Activated T-cell treated with anti-CD3 and anti-CD28 coated beads for 4 hours (primary cell): ENCODE results near the gene RSKR.
"Not testable (repeated sequence)": the region's sequence is repeated elsewhere in the genome, so short reads cannot be mapped to it uniquely, and the experiment has no call there.

Source experiments
- DNase-seq: peaks from one replicate; pipeline ENCODE4 v3.0.0-alpha.2; 2020

The RSKR gene

DNA sequence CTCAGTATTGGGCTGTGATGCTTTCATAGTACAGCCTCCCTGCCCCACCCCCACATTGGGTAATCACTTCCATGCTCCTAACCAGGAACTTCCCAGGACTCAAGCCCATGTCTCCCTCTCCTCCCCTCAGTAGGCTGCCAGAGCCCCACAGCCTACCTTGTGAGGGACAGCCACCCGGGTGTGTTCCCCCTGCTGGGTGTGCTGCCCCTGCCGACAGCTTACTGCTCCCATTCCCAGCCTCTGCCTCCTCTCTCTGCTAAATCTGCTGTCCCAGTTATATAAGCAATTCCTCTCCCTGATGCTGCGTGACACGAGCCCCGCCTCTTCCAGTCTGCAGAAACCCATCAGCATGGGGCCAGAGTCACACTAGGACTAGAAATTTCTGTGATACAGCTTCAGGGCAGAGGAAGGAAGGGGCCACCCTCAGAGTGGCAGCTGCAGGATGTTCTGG is at the start of gene RSKR:
Gene RSKR (minus strand): TSS at position 255 of the 451 bp plus-strand sequence. CDS start 24 bp downstream, at position 231.
- DNase-seq = no peak

DNA sequence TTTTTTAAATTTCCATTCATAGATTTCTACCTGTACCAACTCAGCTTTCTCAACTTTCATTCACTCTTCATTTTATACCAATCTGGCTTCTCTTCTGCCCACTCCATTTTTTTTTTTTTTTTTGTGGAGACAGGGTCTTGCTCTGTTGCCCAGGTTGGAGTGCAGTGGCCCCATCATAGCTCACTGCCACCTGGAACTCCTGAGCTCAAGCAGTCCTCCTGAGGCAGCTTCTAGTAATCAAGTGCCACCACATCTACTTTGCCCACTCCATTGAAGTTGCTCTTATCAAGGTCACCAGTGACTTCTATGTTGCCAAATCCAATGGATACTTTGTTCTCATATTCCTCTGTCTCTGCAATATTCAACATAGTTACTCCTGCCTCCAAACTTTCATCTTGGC is 49.7 kb upstream of the RSKR start:
- DNase-seq = no peak

GRCh38 chr17:28662527-28662829 is 48.5 kb upstream of the RSKR start:
- DNase-seq = no peak

GRCh38 chr17:28661635-28662526 is 47.9 kb upstream of the RSKR start, which contains the start of the genes SDF2 and SUPT6H:
Gene SDF2 (minus strand): TSS chr17:28661906. CDS start chr17:28661876, 30 bp downstream.
Gene SUPT6H (plus strand): TSS chr17:28662205. CDS start chr17:28673402, 11,197 bp downstream.
- DNase-seq = peak; percentile 95

GRCh38 chr17:28659497-28659881 is 45.5 kb upstream of the RSKR start:
- not testable (repeated sequence) for DNase-seq

DNA sequence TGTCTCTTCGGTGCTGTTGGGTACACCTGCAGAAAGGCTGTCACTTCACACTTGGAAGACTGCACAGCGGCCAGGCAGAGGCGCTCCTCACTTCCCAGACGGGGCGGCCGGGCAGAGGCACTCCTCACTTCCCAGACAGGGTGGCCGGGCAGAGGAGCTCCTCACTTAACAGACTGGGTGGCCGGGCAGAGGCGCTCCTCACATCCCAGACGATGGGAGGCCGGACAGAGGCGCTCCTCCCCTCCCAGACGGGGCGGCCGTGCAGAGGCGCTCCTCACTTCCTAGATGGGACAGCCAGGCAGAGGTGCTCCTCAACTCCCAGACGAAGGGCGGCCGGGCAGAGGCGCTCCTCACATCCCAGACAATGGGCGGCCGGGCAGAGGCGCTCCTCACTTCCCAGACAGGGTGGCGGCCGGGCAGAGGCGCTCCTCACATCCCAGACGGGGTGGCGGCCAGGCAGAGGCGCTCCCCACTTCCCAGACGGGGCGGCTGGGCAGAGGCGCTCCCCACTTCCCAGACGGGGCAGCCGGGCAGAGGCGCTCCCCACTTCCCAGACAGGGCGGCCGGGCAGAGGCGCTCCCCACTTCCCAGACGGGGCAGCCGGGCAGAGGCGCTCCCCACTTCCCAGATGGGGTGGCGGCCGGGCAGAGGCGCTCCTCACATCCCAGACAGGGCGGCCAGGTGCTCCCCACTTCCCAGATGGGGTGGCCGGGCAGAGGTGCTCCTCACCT is 44.9 kb upstream of the RSKR start:
- DNase-seq = not testable (repeated sequence)

- DNase-seq = not testable (repeated sequence)
These were observed 44.4 kb upstream of the RSKR start for GRCh38 chr17:28658342-28658741.

- DNase-seq = no peak
These were observed 43.8 kb upstream of the RSKR start for GRCh38 chr17:28657756-28658155.

DNA sequence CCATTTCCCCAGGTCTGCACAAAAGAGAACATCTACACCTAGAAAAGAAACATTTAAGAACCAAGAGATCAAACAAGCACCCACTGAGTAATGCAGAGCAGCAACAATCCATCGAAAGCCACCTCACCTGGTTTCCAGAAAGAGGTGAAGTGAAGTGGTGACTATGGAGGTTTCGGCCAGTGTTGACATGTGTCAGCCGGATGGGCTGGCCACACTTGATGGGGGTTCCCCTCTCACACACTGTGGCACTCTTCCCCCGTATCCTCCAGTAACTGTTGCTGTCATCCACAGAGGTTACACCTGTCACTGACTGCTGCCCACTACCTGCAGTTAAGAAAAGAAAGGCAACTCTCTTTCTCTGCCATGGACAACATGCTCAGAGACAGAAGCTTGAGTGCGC is 41.2 kb upstream of the RSKR start:
- DNase-seq = no peak

DNA sequence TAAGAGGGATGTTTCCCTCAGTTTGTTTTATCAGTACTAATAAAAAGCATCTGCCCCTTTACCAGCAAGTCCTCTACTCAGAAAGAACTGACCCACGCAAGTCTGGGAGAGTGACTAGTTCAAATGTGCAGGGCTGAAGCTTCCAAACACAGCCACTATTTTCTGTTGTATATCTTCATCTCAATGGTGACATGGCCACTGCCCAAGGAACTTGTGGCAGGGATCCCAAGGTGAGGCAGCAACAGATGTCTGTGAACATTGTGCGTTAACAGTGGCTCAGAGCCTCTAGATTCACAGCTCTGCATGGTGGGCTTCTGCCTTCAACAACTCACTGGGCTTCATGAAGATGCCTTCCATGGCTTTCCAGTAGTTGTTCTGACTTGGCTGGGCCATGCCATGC is 34.7 kb upstream of the RSKR start:
- DNase-seq = no peak

GRCh38 chr17:28646039-28646754 is 32.2 kb upstream of the RSKR start:
- DNase-seq = no peak

DNA sequence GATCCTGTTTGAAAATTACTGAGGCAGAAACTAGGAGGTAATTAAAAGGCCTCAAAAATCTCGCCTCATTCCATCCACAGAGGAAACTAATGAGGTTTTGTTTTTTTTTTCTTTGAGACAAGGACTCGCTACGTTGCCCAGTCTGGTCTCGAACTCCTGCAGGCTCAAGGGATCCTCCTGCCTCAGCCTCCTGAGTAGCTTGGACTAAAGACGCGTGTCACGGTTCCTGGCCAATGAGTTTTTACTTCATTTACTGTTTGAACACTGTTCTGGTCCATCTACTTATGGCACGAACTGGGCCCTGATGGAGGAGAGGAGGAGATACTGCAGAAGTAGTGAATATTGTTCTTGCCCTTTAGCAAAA is 31.6 kb upstream of the RSKR start:
- DNase-seq = no peak

DNA sequence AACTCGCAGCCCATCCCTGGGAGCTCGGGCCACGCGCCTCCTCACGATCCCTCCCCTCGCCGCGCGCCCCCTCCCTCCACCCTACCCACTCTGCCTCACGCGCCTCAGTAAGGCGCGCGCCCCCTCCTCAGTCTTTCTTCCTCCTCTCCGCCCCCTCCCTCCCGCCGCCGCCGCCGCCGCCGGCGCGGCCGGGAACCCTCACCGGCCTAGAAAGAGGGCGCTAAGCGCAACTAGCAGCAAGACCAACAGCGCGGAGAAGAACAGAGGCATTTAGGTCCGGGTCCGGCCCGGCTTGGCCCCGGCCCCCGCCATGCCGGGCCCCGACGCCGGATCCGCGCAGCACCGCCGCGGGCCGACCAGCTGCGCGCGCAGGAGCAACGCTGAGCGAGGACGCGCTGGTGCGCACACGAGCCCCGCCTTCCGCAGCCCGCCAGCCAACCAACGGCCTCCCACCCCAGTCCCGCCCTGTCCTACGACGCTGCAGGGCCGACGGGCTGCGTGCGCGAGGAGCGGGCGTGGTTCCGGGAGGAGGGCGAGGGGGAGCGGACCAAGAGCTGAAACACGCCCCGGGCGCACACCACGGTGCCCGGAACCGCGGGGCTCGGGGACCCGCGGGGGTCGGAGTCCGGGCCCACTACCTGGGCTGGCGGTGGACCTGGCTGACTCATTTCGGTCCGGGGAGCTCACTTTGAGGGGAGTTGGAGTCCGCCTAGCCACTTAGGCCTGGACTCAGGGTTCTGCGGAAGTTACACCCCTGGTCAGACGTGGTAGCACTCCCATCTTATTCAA is 31.0 kb upstream of the RSKR start, which contains the start of gene BLTP2:
Gene BLTP2 (minus strand): TSS at position 372 of the 789 bp plus-strand sequence. CDS start 102 bp downstream, at position 270.
- DNase-seq = peak; percentile 90

- DNase-seq = no peak
These were observed 30.2 kb upstream of the RSKR start for GRCh38 chr17:28643983-28644786.

DNA sequence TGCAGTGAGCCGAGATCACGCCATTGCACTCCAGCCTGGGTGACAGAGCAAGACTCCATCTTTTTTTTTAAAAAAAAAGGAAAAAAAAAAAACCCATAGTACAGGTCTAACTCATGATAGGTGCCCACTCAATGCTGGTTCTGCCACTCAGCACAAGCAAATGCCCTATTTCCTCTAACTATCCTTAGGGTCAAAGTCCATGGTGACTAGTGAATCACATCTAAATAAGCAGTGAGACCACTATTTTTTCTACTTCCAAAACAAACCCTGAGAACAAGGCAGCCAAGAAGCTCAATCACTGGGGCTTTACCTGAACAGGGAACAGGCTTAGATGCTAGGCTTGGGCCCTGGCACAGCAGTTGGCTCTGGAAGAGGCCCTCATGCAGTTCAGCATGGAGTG is 27.6 kb upstream of the RSKR start:
- no peak for DNase-seq

DNA sequence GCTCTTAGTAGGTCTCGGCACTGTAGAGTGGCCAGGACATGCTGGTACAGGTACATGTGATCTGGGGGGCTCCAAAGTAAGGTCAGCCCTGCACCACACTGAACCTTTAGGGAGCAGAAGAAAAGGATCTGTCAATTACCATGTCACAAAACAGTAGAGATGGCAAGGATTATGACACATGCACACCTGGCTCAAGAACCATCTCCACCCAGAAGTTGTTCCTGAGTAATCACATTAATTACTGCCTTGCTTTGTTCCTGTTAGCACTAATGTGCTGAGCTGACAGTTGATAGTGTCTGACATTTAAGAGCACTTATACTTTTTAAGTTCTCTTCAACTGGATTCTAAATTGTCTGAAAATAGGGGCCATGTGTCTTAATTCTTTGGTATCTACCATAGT is 21.5 kb upstream of the RSKR start:
- DNase-seq = no peak

- DNase-seq = no peak
These were observed 20.4 kb upstream of the RSKR start for GRCh38 chr17:28634206-28634865.

DNA sequence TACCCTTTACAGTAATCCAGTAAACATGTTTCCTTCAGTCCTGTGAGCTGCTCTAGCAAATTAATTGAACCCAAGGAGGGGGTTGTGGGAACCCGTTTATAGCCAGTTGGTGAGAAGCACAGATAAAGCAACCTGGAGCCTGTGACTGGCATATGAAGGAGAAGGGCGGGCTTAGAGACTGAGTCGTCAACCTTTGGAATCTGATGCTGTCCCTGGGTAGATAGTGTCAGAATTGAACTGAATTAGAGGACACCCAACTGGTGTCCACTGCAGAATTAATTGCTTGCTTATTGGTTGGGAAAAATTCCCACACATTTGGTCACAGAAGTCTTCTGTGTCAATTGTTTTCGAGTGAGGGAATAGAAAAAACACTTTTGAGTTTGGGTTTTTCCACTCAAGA is 12.8 kb upstream of the RSKR start:
- DNase-seq = no peak

GRCh38 chr17:28624148-28624547 is 10.2 kb upstream of the RSKR start:
- DNase-seq = no peak

DNA sequence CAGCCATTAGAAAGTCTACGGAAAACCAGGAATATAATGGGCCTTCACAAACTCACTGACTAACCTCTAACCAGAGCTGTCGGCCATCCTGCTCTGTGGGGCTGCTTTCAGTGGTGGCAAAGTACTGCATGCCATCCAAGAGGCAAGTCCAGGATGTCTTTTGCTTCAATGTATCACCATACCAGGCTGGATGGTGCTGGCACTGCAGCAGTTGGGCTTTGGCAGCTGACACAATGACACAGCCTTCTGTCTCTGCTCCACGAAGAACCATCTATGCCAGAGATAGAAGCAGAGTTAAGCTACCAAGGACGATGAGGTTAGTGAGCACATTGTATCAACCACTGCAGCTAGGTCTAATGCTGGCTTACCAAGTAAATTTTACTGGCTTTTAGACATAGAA is 9.7 kb upstream of the RSKR start:
- no peak for DNase-seq

DNA sequence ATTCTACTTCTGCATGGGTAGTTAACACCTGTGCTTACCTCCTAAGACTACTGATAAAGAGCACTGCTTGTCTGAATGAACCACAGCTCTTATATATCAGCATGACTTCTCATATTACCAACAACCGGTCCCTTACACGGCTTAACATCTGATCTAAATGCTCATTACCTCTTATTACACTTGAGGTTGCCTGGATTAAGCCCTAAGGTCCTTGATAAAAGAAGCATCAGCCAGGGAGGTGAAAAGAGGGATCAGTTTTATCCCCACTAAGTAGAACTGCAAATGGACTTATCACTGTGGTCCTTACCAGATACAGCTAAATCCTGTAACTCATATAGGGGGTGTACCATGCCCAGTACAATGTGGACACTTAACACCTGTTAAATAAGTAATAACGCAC is 8.2 kb upstream of the RSKR start:
- DNase-seq = no peak
